Osteocyte (in vitro differentiated cells): ENCODE results near the gene CLCN3. TPM values are rescaled to one million over a fixed set of nuclear protein-coding genes. Genes with fewer than 3 reads are reported as not detected.

Experiments used
- DNase-seq: peaks from one replicate; pipeline ENCODE4 v3.0.0; 2021; ENCODE audit warnings: mixed read lengths; ENCODE audit not compliant: unreplicated experiment; ENCODE audit errors: extremely low spot score
- H3K27ac Mint-ChIP-seq: one replicate; pipeline ENCODE4 v1.8.0; 2021; ENCODE audit warnings: mild to moderate bottlenecking, mixed read lengths; ENCODE audit not compliant: unreplicated experiment
- H3K27me3 Mint-ChIP-seq: one replicate; pipeline ENCODE4 v1.8.0; 2021; ENCODE audit warnings: mixed read lengths; ENCODE audit not compliant: unreplicated experiment
- H3K36me3 Mint-ChIP-seq: one replicate; pipeline ENCODE4 v1.8.0; 2021; ENCODE audit warnings: mixed read lengths; ENCODE audit not compliant: unreplicated experiment
- H3K4me1 Mint-ChIP-seq: one replicate; pipeline ENCODE4 v1.8.0; 2021; ENCODE audit warnings: mixed read lengths; ENCODE audit not compliant: unreplicated experiment
- H3K4me3 Mint-ChIP-seq: one replicate; pipeline ENCODE4 v1.8.0; 2021; ENCODE audit warnings: mild to moderate bottlenecking, moderate library complexity, mixed read lengths; ENCODE audit not compliant: unreplicated experiment
- H3K9me3 Mint-ChIP-seq: one replicate; pipeline ENCODE4 v1.8.0; 2021; ENCODE audit warnings: mixed read lengths; ENCODE audit not compliant: unreplicated experiment
- total RNA-seq: library from RNA; stranded (reverse); gene quantifications from 2 replicates; pipeline ENCODE4 v1.2.1, GENCODE V29; 2021
- TF ChIP-seq, protein P1 (sequence below): fragments of 200-600 bp; sonication (generic); IDR thresholded peaks from 2 replicates; pipeline ENCODE4 v1.5.0; 2021; ENCODE audit warnings: antibody characterized with exemption, mild to moderate bottlenecking, moderate library complexity

The CLCN3 gene
- total RNA-seq, 1 donor from 2014 or later = 38.0 TPM

DNA sequence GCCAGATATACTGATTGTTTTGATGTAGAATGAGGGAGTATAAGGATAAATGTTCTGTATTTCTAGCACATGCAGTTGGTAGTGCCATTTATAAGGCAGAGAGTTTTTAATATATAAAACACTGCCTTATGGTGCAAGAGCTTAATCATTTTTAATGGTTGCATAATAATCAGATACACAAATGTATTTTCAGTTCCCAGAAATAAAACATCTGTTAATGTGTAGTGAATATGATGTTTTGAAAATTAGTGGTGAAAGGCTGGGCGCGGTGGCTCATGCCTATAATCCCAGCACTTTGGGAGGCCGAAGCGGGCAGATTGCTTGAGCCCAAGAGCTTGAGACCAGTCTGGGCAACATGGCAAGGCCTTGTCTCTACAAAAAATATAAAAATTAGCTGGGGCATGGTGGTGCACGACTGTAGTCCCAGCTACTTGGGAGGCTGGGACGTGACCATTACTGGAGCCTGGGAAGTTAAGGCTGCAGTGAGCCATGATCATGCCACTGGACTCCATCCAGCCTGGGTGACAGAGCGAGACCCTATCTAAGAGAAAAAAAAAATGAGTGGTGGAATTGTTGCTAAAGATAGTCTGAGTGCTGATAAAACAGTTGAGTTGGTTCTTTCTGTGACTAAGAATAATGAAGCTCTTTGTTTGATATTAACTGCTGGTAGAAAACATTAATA is 29.3 kb downstream of the CLCN3 start:
- H3K4me3 Mint-ChIP-seq = no peak overlapping the region
- TF ChIP-seq, protein P1, sequence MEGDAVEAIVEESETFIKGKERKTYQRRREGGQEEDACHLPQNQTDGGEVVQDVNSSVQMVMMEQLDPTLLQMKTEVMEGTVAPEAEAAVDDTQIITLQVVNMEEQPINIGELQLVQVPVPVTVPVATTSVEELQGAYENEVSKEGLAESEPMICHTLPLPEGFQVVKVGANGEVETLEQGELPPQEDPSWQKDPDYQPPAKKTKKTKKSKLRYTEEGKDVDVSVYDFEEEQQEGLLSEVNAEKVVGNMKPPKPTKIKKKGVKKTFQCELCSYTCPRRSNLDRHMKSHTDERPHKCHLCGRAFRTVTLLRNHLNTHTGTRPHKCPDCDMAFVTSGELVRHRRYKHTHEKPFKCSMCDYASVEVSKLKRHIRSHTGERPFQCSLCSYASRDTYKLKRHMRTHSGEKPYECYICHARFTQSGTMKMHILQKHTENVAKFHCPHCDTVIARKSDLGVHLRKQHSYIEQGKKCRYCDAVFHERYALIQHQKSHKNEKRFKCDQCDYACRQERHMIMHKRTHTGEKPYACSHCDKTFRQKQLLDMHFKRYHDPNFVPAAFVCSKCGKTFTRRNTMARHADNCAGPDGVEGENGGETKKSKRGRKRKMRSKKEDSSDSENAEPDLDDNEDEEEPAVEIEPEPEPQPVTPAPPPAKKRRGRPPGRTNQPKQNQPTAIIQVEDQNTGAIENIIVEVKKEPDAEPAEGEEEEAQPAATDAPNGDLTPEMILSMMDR = no peak
- no peaks in the 10 kb centered on the region for H3K27me3 Mint-ChIP-seq
- H3K9me3 Mint-ChIP-seq = peaks cover 4% of the 10 kb centered on the region
- H3K27ac Mint-ChIP-seq = no peak overlapping the region
- H3K36me3 Mint-ChIP-seq = peaks cover 4% of the 10 kb centered on the region
- no peak for DNase-seq
- peaks cover 2% of the 10 kb centered on the region for H3K4me1 Mint-ChIP-seq

DNA sequence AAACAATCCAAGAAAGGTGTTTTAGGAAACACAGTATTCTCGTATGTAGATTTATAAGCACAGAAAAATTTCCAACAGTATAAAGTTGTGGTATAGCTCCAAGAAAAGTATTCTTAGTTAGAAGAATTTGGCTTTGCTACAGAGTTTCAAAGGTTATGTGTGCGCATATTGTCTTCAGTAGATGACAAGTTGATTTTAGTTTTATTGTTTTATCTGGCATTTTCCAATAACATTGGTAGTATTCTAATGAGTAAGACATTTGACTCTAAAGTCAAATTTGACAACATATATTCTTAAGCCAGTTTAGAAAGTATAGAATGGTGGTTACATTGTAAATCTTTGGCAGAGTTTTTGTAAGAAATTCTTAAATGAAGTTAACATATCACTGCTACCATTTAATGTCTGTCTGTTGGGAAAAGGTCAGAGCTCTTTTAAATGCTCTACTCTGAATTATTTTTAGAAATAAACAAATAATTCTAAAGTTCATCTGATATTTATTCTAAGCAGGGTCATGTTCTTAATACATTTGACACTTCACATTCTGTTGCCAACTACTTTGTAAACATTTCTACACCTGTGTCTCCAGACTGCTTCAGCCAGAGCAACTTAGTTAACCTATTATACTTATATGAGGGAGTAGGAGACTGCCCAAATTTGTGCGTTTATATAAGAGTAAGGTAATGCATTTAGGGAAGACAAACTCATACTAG is 30.0 kb downstream of the CLCN3 start:
- peaks cover 2% of the 10 kb centered on the region for H3K4me1 Mint-ChIP-seq
- TF ChIP-seq, protein P1 = no peak
- no peaks in the 10 kb centered on the region for H3K27me3 Mint-ChIP-seq
- no peak overlapping the region for H3K27ac Mint-ChIP-seq
- DNase-seq = no peak
- no peak overlapping the region for H3K4me3 Mint-ChIP-seq
- H3K9me3 Mint-ChIP-seq = peaks cover 4% of the 10 kb centered on the region
- peaks cover 4% of the 10 kb centered on the region for H3K36me3 Mint-ChIP-seq

DNA sequence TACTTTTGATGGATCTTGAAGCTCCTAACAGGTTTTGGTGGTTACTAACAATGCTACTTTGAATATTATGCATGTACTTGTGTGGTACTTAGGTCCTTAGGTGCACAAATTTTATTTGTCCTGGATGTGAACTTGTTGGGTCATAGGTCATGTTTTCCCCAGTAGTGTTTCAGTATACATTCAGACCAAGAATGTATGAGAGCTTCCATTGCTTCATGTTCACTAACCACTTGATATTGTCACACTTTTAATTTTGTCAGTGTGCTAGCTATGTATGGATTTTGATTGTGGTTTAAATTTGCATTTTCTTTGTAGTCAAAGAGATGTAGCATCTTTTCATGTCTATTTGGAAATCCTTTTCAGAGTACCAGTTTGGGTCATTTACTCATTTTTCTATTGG is 32.2 kb downstream of the CLCN3 start:
- Mint-ChIP-seq H3K27me3 (no peaks in the 10 kb centered on the region), H3K9me3 (peaks cover 4% of the 10 kb centered on the region), H3K4me1 (peaks cover 2% of the 10 kb centered on the region), H3K36me3 (peaks cover 4% of the 10 kb centered on the region), H3K4me3 (no peak overlapping the region), H3K27ac (no peak overlapping the region)
- DNase-seq = no peak
- TF ChIP-seq, protein P1 = no peak

DNA sequence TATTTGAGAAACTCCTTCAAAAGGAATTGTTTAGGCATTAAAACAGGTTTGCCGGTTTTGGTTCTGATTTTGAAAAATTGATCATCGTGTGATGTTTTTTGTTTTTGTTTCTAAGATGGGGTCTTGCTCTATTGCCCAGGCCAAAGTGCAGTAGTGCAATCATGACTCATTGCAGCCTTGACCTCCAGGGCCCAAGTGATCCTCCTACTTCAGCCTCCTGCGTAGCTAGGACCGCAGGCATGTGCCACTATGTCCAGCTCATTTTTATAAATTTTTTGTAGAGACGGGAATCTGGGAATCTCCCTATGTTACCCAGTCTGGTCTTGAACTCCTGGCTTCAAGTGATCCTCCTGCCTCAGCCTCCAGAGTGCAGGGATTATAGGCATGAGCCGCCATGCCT is 35.0 kb downstream of the CLCN3 start:
- Mint-ChIP-seq H3K4me1 (peaks cover 11% of the 10 kb centered on the region), H3K27ac (no peak overlapping the region), H3K9me3 (peaks cover 4% of the 10 kb centered on the region), H3K27me3 (no peaks in the 10 kb centered on the region), H3K36me3 (peaks cover 4% of the 10 kb centered on the region), H3K4me3 (no peak overlapping the region)
- TF ChIP-seq, protein P1 = no peak
- no peak for DNase-seq

DNA sequence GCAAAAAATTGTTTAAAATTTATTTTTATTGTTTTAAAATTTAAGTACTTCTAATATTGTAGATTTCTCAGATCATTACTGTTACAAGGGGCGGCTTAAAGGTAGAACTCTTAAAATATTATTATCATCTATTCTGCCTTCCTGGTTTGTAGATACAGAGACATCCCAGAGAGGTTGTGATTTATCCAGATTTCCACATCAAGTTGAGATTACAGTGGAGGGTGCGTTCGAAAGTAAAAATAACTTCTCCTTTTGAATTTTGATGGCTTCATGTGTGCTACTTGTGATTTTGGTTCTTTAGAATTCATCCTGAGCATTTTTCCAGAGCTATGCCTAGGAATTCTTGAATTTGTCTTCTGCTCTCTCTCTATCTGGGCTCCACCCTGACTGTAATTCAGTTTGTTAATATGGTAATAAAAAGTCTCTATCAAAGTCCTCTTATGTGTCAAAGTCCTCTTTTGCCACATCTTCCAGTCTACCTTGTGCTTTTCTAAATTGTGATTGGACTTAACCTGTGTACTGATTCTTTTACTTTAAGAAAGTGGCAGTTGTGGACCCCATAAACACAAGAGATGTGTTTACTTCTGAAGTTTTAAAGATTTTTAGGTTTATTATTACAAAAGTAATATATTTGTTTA is 37.2 kb downstream of the CLCN3 start:
- TF ChIP-seq, protein P1 = no peak
- Mint-ChIP-seq H3K9me3 (peaks cover 4% of the 10 kb centered on the region), H3K27me3 (no peaks in the 10 kb centered on the region), H3K4me1 (peaks cover 19% of the 10 kb centered on the region), H3K36me3 (peaks cover 4% of the 10 kb centered on the region), H3K4me3 (no peak overlapping the region), H3K27ac (no peak overlapping the region)
- DNase-seq = no peak
